RPMI7951 (cell line): Measurements from ENCODE around the gene METTL16. TPM values are rescaled to one million over a fixed set of nuclear protein-coding genes. Genes with fewer than 3 reads are reported as not detected.
"Not testable (repeated sequence)": the region's sequence is repeated elsewhere in the genome, so short reads cannot be mapped to it uniquely, and the experiment has no call there.

Experiments used
- DNase-seq: peaks from one replicate; pipeline ENCODE4 v3.0.0-alpha.2; 2012; ENCODE audit warnings: low read depth
- total RNA-seq: library from RNA; depleted of rRNA; stranded (reverse); fragments of >200 nt; shearing (Covaris generic); gene quantifications from 2 replicates; pipeline ENCODE4 v1.2.3, GENCODE V29; 2014

METTL16 gene
- total RNA-seq, 1 experiment from 2014 or later = 19.1 TPM

- DNase-seq = no peak
Observed at GRCh38 chr17:2503627-2504026, 8.1 kb downstream of the METTL16 start.

GRCh38 chr17:2502871-2503580 lies 8.7 kb downstream of the METTL16 start:
- no peak for DNase-seq

GRCh38 chr17:2500446-2500845 lies 11.2 kb downstream of the METTL16 start:
- no peak for DNase-seq

- DNase-seq = not testable (repeated sequence)
Observed at GRCh38 chr17:2489286-2489685, 22.4 kb downstream of the METTL16 start.

- DNase-seq = no peak
Observed at GRCh38 chr17:2487306-2487705, 24.4 kb downstream of the METTL16 start.

GRCh38 chr17:2486709-2487108 lies 25.0 kb downstream of the METTL16 start:
- not testable (repeated sequence) for DNase-seq

GRCh38 chr17:2485970-2486369 lies 25.7 kb downstream of the METTL16 start:
- DNase-seq = no peak

- no peak for DNase-seq
Observed at GRCh38 chr17:2485543-2485942, 26.1 kb downstream of the METTL16 start.

- DNase-seq = no peak
Observed at GRCh38 chr17:2484876-2485275, 26.8 kb downstream of the METTL16 start.

GRCh38 chr17:2483084-2483483 lies 28.6 kb downstream of the METTL16 start:
- no peak for DNase-seq

- DNase-seq = no peak
Observed at GRCh38 chr17:2482218-2482617, 29.5 kb downstream of the METTL16 start.

GRCh38 chr17:2481760-2482159 lies 29.9 kb downstream of the METTL16 start:
- no peak for DNase-seq

- DNase-seq = no peak
Observed at GRCh38 chr17:2478458-2478857, 33.2 kb downstream of the METTL16 start.

GRCh38 chr17:2475056-2475455 lies 36.6 kb downstream of the METTL16 start:
- DNase-seq = no peak

- no peak for DNase-seq
Observed at GRCh38 chr17:2474371-2474770, 37.3 kb downstream of the METTL16 start.

- no peak for DNase-seq
Observed at GRCh38 chr17:2468270-2468669, 43.4 kb downstream of the METTL16 start.

- no peak for DNase-seq
Observed at GRCh38 chr17:2466931-2467330, 44.8 kb downstream of the METTL16 start.

GRCh38 chr17:2462481-2462880 lies 49.2 kb downstream of the METTL16 start:
- DNase-seq = no peak

- DNase-seq = no peak
Observed at GRCh38 chr17:2459917-2460271, 51.8 kb downstream of the METTL16 start.

- DNase-seq = no peak
Observed at GRCh38 chr17:2457913-2458312, 53.8 kb downstream of the METTL16 start.

GRCh38 chr17:2456475-2456874 lies 55.2 kb downstream of the METTL16 start:
- DNase-seq = no peak

GRCh38 chr17:2455956-2456355 lies 55.7 kb downstream of the METTL16 start:
- no peak for DNase-seq

GRCh38 chr17:2453866-2454265 lies 57.8 kb downstream of the METTL16 start:
- DNase-seq = no peak

GRCh38 chr17:2453325-2453724 lies 58.4 kb downstream of the METTL16 start:
- no peak for DNase-seq
